ENCODE results near the gene WSCD2.

The WSCD2 gene

DNA sequence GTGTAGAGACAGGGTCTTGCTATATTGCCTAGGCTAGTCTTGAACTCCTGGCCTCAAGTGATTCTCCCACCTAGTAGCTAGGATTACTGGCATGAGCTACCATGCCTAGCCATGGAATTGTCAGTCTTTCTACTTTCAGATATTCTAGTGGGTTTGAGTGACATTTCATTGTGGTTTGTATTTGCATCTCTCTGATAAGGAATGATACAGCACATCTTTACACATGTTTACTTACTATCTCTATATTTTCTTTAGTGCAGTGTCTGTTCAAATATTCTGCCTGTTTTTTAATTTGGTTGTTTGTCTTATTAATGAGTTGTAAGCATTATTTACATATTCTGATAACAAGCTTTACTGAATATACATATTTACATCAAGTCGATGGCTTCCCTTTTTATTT, 136.4 kb downstream of the WSCD2 start:
- POLR2A ChIA-PET, result no interaction called here
- DNase-seq (ENCODE audit: extremely low spot score), result no peak
- CTCF ChIA-PET, result interaction anchor here (1.0 to 1.8 kb wide), 2 partner anchors 11 to 18 kb away, joined by 4 read pairs; no protein-coding TSS in a partner anchor

GRCh38 chr12:108266131-108266530, 137.0 kb downstream of the WSCD2 start:
- CTCF ChIA-PET, result interaction anchor here (1.0 to 1.8 kb wide), 3 partner anchors 12 to 194 kb away, joined by 3 to 4 read pairs (median 4); no protein-coding TSS in a partner anchor
- POLR2A ChIA-PET, result no interaction called here
- no peak for DNase-seq (ENCODE audit: extremely low spot score)
- TF ChIP-seq, protein P1, sequence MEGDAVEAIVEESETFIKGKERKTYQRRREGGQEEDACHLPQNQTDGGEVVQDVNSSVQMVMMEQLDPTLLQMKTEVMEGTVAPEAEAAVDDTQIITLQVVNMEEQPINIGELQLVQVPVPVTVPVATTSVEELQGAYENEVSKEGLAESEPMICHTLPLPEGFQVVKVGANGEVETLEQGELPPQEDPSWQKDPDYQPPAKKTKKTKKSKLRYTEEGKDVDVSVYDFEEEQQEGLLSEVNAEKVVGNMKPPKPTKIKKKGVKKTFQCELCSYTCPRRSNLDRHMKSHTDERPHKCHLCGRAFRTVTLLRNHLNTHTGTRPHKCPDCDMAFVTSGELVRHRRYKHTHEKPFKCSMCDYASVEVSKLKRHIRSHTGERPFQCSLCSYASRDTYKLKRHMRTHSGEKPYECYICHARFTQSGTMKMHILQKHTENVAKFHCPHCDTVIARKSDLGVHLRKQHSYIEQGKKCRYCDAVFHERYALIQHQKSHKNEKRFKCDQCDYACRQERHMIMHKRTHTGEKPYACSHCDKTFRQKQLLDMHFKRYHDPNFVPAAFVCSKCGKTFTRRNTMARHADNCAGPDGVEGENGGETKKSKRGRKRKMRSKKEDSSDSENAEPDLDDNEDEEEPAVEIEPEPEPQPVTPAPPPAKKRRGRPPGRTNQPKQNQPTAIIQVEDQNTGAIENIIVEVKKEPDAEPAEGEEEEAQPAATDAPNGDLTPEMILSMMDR (IDR thresholded peaks at IDR 0.05; ENCODE audit: control extremely low read depth, extremely low read depth, low read depth, missing control alignments), result no peak

More for the DNA sequence above, 136.4 kb downstream of the WSCD2 start:
- TF ChIP-seq, protein P1 (IDR thresholded peaks at IDR 0.05; ENCODE audit: control extremely low read depth, extremely low read depth, low read depth, missing control alignments), result no peak

GRCh38 chr12:108267450-108267849, 138.4 kb downstream of the WSCD2 start:
- ChIA-PET CTCF (interaction anchor here (1.1 to 1.8 kb wide), 3 partner anchors 13 to 195 kb away, joined by 3 to 4 read pairs (median 3); no protein-coding TSS in a partner anchor), POLR2A (no interaction called here)
- no peak for DNase-seq (ENCODE audit: extremely low spot score)
- TF ChIP-seq, protein P1 (IDR thresholded peaks at IDR 0.05; ENCODE audit: control extremely low read depth, extremely low read depth, low read depth, missing control alignments), result no peak

- ChIA-PET CTCF (interaction anchor here (1.5 kb wide), 1 partner anchor 21 kb away, joined by 3 read pairs; no protein-coding TSS in a partner anchor), POLR2A (no interaction called here)
- DNase-seq (ENCODE audit: extremely low spot score), result no peak
- TF ChIP-seq, protein P1 (IDR thresholded peaks at IDR 0.05; ENCODE audit: control extremely low read depth, extremely low read depth, low read depth, missing control alignments), result no peak
These were observed 139.3 kb downstream of the WSCD2 start for GRCh38 chr12:108268397-108268796.

DNA sequence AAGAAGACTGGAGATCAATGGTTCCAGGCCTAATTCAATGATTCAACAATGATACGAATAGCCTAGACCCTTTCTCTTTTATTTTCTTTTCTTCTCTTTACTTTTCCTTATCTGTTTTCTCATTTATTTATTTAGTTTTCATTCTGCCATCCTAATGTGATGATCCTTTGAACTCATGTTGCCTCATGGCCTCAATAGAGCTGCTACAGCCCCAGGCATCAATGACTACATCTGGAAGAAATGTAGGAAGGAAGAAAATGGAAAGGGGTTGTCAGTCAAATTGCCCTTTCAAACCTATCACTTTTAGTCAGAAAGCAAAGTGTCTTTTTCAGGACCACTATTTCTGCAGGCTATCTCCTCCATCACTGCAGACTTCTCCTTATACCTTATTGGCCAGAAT, 140.1 kb downstream of the WSCD2 start:
- CTCF ChIA-PET, result interaction anchor here (1.0 kb wide), 1 partner anchor 99 kb away, joined by 3 read pairs; no protein-coding TSS in a partner anchor

DNA sequence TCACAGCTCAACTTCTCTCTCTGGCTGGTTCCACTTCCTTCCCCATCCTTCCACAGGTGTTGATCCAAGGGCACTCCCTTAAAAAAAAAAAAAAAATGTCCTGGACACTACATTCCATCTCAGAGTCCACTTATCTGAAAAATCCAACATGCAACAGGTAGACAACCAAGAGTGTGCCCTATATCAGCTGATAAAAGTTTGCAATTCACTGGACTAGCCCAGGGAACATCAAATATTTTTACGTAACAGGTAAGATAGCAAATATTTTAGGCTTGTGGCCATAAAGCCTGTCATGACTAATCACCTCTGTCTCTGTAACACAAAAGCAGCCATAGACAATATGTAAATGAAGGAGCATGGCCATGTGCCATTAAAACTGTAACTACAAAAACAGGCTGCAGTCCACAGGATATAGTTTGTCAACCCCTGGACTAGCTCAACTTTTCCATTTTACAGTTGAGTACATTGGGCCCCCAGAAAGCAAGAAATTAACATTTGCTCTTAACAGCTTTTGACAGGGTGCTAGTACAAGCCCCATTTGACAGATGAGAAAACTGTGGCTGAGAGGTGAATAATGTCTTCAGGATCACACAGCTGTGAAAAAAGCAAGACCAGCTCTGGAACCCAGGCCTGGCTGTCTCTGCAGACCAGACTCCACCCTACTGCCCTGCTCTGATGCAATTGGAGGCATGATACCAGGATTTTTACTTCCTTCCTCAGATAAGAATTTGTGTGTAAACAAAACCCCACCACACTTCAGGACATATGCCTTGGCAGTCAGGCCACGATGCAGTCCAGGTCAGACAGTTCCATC, 141.2 kb downstream of the WSCD2 start:
- CTCF ChIA-PET, result no interaction called here
- POLR2A ChIA-PET, result no interaction called here
- TF ChIP-seq, protein P1 (IDR thresholded peaks at IDR 0.05; ENCODE audit: control extremely low read depth, extremely low read depth, low read depth, missing control alignments), result no peak
- no peak for DNase-seq (ENCODE audit: extremely low spot score)

More for the DNA sequence above, 140.1 kb downstream of the WSCD2 start:
- POLR2A ChIA-PET, result interaction anchor here (0.6 kb wide), 1 partner anchor 1208 kb away, joined by 3 read pairs; the partner anchor contains the start of genes KCTD10 and UBE3B
- no peak for DNase-seq (ENCODE audit: extremely low spot score)
- TF ChIP-seq, protein P1 (IDR thresholded peaks at IDR 0.05; ENCODE audit: control extremely low read depth, extremely low read depth, low read depth, missing control alignments), result no peak
